HG03457 (cell line): ENCODE measurements around the gene PXT1.

Source experiments
- ATAC-seq: cut with Tn5 transposase; IDR thresholded peaks from one replicate; pipeline ENCODE4 v1.9.1; 2021; ENCODE audit warnings: moderate number of reproducible peaks; ENCODE audit not compliant: unreplicated experiment

PXT1 gene

DNA sequence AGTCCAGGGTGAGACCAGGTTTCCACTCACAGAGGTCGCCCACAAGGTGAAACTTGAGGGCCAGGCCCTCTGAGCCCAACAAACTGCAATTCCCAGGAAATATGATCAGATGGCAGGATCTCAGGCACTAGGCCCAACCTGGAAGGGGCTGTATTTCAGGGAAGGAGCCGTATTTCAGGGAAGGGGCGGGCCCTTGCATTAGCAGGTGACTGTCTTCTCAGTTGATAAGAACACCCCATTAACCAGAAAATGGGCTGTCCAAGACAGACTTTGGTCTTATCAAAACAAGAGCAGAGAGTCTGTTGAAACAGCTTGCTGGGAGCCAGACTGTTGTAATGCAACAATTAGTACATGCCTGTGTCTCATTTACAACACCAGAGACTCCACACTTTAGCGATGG, 95.0 kb downstream of the PXT1 start:
- ATAC-seq = no peak

DNA sequence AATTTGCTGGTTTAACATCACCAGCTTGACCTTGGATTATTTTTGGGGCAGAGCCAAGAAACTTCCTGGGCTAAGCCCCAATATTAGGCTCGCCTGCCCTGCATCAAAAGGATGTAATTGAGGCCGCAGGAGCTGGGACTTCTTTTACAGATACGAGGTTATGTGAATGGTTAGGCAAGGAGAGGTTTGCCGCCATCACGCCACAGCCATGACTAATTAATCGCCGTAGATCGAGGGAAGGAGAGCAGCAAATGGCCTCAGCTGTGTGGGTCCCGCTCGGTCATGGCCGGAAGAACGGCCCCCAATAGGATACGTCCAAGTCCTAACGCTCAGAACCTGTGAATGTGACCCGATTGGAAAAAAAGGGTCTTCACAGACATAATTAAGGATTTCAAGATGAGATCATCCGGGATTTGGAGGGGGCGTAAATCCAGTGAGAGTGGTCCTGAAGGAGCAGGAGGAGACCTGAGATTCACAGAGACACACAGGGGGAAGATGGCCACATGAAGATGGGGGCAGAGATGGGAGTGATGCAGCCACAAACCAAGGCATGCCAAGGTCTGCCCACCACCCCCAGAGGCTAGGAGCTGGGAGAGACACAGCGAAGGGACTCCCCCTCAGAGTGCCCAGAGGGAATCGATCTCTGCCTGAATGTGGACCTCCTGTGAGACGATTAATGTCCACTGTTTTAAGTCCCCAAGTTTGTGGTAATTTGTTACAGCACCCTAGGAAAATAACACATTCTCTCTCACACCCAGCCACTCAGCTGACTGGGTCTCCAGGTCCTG, 96.0 kb downstream of the PXT1 start:
- ATAC-seq = no peak

DNA sequence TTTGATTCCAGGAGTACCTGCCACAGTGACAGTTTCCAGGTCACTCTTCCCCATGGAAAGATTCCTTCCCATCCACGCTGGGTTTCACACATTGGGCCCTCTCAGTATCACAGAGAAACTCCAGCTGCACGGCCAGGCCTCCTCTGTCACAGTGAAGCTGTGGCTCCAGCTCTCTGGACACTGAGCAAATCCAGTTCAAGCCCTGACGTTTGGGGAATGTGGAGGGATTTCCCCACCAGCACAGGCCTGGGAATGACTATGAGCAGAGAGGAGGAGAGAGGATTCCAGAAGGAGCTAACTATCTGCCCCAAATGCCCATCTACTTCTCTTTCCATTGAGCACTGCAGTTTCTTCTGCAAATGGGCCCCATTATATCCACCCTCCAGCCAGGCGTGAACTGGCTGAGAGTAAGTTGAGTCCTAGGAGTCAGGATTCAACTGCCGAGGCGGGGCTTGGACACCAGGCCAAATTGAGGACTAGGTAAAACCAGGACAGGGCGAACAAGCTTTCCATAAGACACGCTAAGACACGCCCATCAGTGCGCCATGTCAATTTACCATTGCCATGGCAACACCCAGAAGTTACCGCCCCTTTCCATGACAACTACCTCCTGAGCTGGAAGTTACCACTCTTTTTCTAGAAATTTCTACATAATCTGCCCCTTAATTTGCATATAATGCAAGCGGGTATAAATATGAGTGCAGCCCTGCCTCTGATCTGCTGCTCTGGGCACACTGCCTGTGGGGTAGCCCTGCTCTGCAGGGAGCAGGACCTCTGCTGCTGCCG, 96.8 kb downstream of the PXT1 start:
- no peak for ATAC-seq

DNA sequence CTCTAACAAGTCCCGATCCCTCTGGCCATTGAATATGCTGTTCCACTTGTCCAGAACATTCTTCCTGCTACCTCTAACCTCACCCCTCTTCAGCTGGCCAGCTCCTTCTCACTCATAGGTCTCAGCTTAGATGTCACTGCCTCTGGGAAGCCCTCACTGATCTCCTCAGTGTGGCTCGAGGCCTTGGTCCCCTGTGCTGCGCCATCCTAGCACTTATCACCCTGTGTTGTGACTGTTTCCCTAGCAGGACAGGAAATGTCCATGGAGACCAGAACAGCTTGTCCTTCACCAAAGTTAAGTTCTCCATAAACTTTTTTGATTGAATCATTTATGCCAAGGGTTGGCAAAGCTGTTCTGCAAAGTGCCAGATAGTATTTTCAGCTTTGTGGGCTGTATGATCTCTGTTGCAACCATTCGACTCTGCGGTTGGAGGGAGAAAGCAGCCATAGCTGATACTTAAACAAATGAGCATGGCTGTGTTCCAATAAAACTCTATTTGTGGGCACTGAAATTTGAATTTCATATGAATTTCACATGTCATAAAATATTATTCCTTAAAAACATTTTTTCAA, 99.5 kb downstream of the PXT1 start:
- no peak for ATAC-seq

DNA sequence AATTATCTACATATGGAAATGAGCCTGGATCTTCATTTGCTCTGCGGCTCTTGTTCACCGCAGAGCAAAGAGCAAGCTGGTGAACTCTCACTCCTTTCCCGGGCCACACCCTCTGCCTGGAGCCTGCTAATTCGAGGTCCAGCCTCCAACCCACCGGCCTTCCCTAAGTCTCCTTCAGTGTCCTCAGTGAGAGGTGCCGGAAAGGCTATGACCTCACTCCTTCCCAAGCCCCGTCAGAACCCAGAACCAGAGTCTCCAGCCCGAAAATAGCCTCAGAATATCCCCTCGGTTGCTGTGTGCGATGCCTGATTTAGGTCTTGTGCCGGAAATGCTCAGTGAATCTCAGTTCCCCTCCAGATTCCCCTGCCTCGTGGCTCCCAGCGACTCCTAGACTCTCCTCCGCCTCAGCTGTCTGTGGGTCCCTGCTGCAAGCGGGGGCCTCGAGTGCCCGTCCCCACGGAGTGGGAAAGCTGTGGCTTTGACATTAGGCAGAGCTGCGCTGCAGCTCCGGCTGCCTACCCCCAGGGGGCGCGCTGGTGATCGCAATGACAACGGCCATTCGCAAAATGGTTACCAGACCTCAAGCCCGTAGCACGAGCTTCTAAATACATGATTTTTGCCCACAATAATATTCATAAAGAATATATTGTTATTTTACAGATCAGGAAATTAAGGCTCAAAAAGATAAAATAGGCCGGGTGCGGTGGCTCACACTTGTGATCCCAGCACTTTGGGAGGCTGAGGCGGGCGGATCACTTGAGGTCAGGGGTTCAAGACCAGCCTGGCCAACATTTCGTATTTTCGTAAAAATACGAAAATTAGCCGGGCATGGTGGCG, 101.8 kb downstream of the PXT1 start:
- ATAC-seq = no peak
